ENCODE data around the gene BZW1.

BZW1 gene

DNA sequence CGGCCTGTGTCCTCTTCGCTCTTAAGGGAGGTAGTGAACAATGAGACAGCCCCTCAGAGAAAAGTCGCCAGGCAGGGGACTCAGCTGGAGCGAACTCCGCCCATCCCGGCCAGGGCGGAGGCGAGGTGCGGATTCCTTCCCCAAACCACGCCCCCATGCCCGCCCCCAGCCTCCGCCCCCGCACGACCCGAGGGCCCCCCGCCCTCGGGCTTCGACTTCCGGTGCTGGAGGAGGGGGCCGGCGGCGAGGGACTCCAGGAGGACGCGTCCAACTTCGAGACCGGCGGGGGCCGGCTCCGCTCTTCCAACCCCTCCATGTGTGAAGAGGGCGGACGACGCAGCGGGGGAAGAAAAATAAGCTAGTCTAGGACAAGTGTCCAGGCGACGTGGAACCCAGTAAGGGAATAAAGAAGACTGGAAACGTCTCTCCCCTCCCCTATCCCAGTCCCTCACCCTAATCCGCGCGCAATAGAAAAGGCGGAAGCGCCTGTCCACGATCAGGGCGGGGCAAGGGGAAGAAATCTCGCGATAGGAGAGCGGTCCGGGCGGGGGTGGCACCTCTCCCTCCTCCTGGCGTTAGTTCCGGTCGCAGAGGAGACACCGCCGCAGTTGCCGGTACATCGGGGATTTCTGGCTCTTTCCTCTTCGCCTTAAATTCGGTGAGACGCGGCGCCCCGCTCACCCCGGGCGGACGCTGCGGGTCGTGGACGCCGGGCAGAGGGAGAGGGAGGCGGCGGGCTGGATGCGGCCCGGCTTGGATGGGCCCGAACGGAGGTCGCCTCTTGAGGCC, at the start of gene BZW1:
BZW1 (plus strand) TSS at position 578 of the 789 bp plus-strand sequence. CDS start 1,308 bp downstream, outside the sequence.
- peak; percentile 94 for DNase-seq

DNA sequence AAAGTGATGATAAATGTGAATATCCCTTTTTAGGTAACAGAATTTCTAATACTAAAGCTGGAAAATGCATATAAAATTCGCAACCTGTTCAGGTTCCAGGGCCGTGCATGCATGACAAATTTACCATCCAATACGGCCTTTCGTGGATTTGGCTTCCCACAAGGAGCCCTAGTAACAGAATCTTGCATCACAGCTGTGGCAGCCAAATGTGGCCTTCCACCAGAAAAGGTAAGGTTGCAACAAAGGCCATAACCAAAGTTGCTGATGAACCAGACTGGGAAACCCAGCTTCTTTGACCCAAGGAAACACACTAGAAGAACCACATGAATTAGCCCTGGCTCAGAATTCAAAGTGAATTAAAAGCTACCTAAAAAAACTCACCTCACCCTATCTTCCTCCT, 49.6 kb upstream of the BZW1 start:
- no peak for DNase-seq

- DNase-seq: no peak
These were observed 48.3 kb upstream of the BZW1 start for GRCh38 chr2:200763422-200763821.

GRCh38 chr2:200765139-200765951, 46.4 kb upstream of the BZW1 start:
- no peak for DNase-seq

GRCh38 chr2:200765995-200766660, 45.6 kb upstream of the BZW1 start:
- DNase-seq: no peak

GRCh38 chr2:200767111-200767885, 44.4 kb upstream of the BZW1 start:
- no peak for DNase-seq

DNA sequence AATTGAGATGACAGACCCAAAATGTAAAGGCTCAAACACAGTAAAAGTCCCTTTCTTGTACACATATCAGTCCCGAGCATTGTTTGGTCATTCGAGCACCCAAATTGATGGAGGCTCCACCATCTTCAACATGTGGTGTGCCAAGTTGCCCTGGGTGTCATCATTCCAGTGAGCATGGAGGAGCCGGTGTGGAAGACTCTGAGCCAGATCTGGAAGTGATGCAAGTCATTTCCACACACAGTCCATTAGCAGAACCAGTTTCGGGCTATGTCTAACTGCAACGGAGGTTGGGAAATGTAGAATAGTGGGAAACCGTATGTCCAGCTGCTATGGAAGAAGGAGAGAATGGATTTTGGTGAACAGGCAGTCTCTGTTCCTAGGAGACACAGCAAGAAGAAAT, 40.9 kb upstream of the BZW1 start:
- no peak for DNase-seq

- DNase-seq: no peak
These were observed 39.1 kb upstream of the BZW1 start for GRCh38 chr2:200772620-200773019.

- DNase-seq: no peak
These were observed 38.6 kb upstream of the BZW1 start for GRCh38 chr2:200773083-200773482.

DNA sequence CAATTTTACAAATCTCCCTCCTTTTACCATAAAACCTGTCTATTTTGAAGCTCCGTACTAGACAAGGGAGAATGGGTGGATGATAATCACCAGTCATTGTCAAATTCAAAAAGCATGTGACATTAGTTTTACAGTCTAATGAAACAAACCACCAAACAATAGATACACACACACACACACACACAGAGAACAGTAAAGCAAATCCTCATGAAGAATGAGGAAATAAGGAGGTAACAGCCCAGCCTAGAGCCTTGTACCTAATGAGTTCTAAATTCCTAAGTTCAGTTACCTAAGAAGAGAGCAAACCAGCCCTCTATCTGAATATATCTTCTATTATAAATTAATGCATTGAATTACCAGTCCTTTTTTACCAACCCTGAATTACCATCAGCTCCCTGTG, 36.8 kb upstream of the BZW1 start:
- DNase-seq: no peak

DNA sequence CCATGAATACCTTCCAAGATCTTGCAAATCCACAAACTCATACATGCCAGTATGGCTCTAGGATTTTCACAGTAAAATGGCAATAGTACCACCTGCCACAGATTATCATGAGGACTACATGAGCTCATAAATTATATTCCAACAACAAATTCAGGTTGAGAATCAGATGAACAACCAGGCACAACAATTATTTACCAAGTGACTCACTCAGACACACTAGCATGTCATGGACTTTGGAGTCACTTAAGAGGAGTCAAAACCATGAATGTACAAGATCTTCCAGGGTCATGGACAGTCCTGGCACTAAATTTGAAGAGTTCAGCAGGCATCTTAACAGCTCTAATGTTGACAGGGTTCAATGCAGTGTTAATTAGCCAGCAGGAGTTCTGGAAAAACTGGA, 34.4 kb upstream of the BZW1 start:
- no peak for DNase-seq

- DNase-seq: no peak
These were observed 33.7 kb upstream of the BZW1 start for GRCh38 chr2:200778038-200778437.

GRCh38 chr2:200779214-200779613, 32.5 kb upstream of the BZW1 start:
- no peak for DNase-seq

- DNase-seq: no peak
These were observed 30.1 kb upstream of the BZW1 start for GRCh38 chr2:200781616-200782015.

- no peak for DNase-seq
These were observed 29.5 kb upstream of the BZW1 start for GRCh38 chr2:200782251-200782650.

DNA sequence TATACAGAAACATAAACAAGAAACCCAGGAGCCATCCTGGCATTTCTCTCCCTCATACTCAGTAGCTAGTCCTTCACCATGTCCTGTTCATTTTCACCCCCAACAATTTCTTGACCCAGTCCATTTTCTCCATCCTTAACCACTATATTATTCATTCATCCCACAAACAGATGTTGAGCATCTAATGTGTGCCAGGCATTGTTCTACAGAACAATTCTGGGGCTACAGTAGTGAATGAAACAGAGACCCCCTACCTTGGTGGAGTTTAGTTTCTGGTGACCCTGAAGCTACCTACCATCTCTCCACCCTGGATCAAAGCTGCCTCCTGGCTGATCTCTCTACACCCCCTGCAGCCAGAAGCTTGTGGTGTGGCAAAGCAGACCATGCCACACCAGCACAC, 27.5 kb upstream of the BZW1 start:
- DNase-seq: no peak

GRCh38 chr2:200786423-200786822, 25.3 kb upstream of the BZW1 start:
- DNase-seq: no peak

- DNase-seq: peak; percentile 32
These were observed 24.9 kb upstream of the BZW1 start for GRCh38 chr2:200786826-200787225.

DNA sequence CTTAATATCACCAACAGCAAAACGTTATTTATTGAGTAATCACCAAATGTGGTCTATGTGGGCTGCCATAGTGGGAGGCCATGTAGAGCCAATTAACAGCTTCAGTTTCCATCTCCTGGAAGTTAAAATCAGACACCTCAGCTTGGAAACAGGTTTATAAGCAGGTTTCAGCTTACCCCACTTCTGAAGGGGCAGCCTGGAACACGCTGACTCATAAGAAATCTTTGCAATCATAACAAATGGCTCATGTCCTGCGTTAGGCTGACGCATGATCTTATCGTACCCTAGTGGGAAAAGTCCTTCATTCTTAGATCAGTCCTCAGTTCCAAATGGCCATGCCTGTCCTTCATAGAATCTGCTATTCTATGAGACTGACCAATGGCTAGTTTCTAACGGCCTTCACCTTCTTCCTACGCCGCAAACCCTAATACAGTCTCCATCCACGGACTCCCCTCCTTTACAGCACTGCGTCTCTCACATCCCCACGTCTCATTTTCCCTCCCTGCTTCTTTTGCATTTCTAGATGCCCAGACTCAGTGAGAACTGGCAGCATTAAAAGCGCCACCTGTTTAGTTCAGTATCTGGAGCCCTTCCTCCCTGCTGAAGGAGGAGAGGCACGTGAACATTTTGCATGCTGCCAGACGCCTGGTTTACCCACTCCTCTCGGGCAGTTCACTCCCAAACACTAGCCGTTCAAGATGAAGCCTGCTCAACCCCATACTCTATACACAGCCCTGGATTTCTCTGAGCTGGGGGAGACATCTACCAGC, 24.2 kb upstream of the BZW1 start:
- peak; percentile 47 for DNase-seq

- DNase-seq: no peak
These were observed 23.5 kb upstream of the BZW1 start for GRCh38 chr2:200788121-200788718.

GRCh38 chr2:200790185-200790584, 21.5 kb upstream of the BZW1 start:
- DNase-seq: no peak

GRCh38 chr2:200791905-200792304, 19.8 kb upstream of the BZW1 start:
- DNase-seq: no peak
